HG03064 (cell line): ENCODE data around the gene DMBT1.

Experiments
- ATAC-seq: cut with Tn5 transposase; IDR thresholded peaks from one replicate; pipeline ENCODE4 v1.9.1; 2021; ENCODE audit warnings: low read depth; ENCODE audit not compliant: unreplicated experiment

DMBT1 gene

GRCh38 chr10:122643931-122644534 is 83.5 kb downstream of the DMBT1 start:
- ATAC-seq = no peak

GRCh38 chr10:122646511-122647382 is 86.2 kb downstream of the DMBT1 start:
- no peak for ATAC-seq

- no peak for ATAC-seq
These were observed 86.9 kb downstream of the DMBT1 start for GRCh38 chr10:122647383-122647968.

- no peak for ATAC-seq
These were observed 88.3 kb downstream of the DMBT1 start for GRCh38 chr10:122648599-122649428.

- no peak for ATAC-seq
These were observed 89.3 kb downstream of the DMBT1 start for GRCh38 chr10:122649903-122650302.

- no peak for ATAC-seq
These were observed 89.8 kb downstream of the DMBT1 start for GRCh38 chr10:122650331-122650730.

GRCh38 chr10:122655524-122656307 is 95.2 kb downstream of the DMBT1 start:
- ATAC-seq = no peak

- no peak for ATAC-seq
These were observed 95.8 kb downstream of the DMBT1 start for GRCh38 chr10:122656308-122656705.

GRCh38 chr10:122656741-122657140 is 96.2 kb downstream of the DMBT1 start:
- no peak for ATAC-seq

GRCh38 chr10:122657255-122657654 is 96.7 kb downstream of the DMBT1 start:
- no peak for ATAC-seq

GRCh38 chr10:122657729-122658128 is 97.2 kb downstream of the DMBT1 start:
- no peak for ATAC-seq

- no peak for ATAC-seq
These were observed 97.9 kb downstream of the DMBT1 start for GRCh38 chr10:122658356-122659049.

- no peak for ATAC-seq
These were observed 98.6 kb downstream of the DMBT1 start for GRCh38 chr10:122659126-122659525.

GRCh38 chr10:122659651-122660050 is 99.1 kb downstream of the DMBT1 start:
- ATAC-seq = no peak

GRCh38 chr10:122660696-122661095 is 100.1 kb downstream of the DMBT1 start:
- ATAC-seq = no peak

- ATAC-seq = no peak
These were observed 101.7 kb downstream of the DMBT1 start for GRCh38 chr10:122662231-122662630.

- no peak for ATAC-seq
These were observed 103.1 kb downstream of the DMBT1 start for GRCh38 chr10:122663516-122664130.

GRCh38 chr10:122664501-122664900 is 103.9 kb downstream of the DMBT1 start:
- no peak for ATAC-seq

- ATAC-seq = no peak
These were observed 104.8 kb downstream of the DMBT1 start for GRCh38 chr10:122665329-122665860.
